BLaER1 treated with 17β-estradiol and CSF1 and Interleukin-3, amounts not matched to agents 10 nM and 100 nM (cell line): ENCODE data around the gene SRMS.

Experiments
- H3K27ac ChIP-seq, 11 experiments: shearing (Covaris generic); formaldehyde crosslinking; 2 replicates each; pipeline ENCODE4 v1.8.1; 2022
- H3K27me3 ChIP-seq, 11 experiments: shearing (Covaris generic); formaldehyde crosslinking; 2 replicates each; pipeline ENCODE4 v1.8.1; 2022
- H3K36me3 ChIP-seq, 11 experiments: shearing (Covaris generic); formaldehyde crosslinking; 2 replicates each; pipeline ENCODE4 v1.8.1; 2022
- H3K4me1 ChIP-seq, 10 experiments: shearing (Covaris generic); formaldehyde crosslinking; 2 replicates each; pipeline ENCODE4 v1.8.1; 2022
- H3K4me2 ChIP-seq, 11 experiments: shearing (Covaris generic); formaldehyde crosslinking; 2 replicates each; pipeline ENCODE4 v1.8.1; 2022
- H3K4me3 ChIP-seq, 10 experiments: shearing (Covaris generic); formaldehyde crosslinking; 2 replicates each; pipeline ENCODE4 v1.8.1; 2022
- H3K9ac ChIP-seq, 11 experiments: shearing (Covaris generic); formaldehyde crosslinking; 2 replicates each; pipeline ENCODE4 v1.8.1; 2022
- H3K9me3 ChIP-seq, 11 experiments: shearing (Covaris generic); formaldehyde crosslinking; replicated peaks in 1 of 11; 2 replicates each; pipeline ENCODE4 v1.8.1; 2022
- H4K20me1 ChIP-seq, 11 experiments: shearing (Covaris generic); formaldehyde crosslinking; 2 replicates each; pipeline ENCODE4 v1.8.1; 2022
- Cebpa-rat ChIP-seq, 11 experiments: shearing (Covaris generic); IDR thresholded peaks; 2 replicates each; pipeline ENCODE4 v1.8.1; 2022

Gene SRMS

GRCh38 chr20:63589261-63590217 is 42.0 kb upstream of the SRMS start:
- Histone ChIP-seq H4K20me1 (peaks cover 5 to 81% (median 37%) of the 10 kb centered on the region in 11 experiments; a peak in 20 of 22 replicates), H3K9ac (peak overlapping the region in 8 of 11 experiments; percentile 40 to 70 (median 66); a peak in 11 of 22 replicates), H3K27ac (peak overlapping the region in 8 of 11 experiments; percentile 67 to 83 (median 76); a peak in 15 of 22 replicates), H3K4me2 (peak overlapping the region; percentile 77 to 98 (median 94); a peak in 21 of 22 replicates), H3K4me3 (peak overlapping the region in 1 of 10 experiments; percentile 2; a peak in 1 of 20 replicates), H3K36me3 (peaks cover 46 to 64% (median 52%) of the 10 kb centered on the region in 11 experiments), H3K27me3 (peaks cover 0 to 4% (median 0%) of the 10 kb centered on the region in 11 experiments; a peak in 4 of 22 replicates), H3K4me1 (peaks cover 27 to 65% (median 61%) of the 10 kb centered on the region in 10 experiments), H3K9me3 (no peaks in the 10 kb centered on the region)
- TF ChIP-seq Cebpa-rat (IDR thresholded peaks at IDR 0.05) = no peak

- Histone ChIP-seq H4K20me1 (peaks cover 5 to 72% (median 37%) of the 10 kb centered on the region in 11 experiments; a peak in 20 of 22 replicates), H3K27me3 (peaks cover 0 to 13% (median 0%) of the 10 kb centered on the region in 11 experiments; a peak in 5 of 22 replicates), H3K36me3 (peaks cover 40 to 55% (median 45%) of the 10 kb centered on the region in 11 experiments), H3K9me3 (no peaks in the 10 kb centered on the region), H3K4me3 (peak overlapping the region in 1 of 10 experiments; percentile 2; a peak in 3 of 20 replicates), H3K4me1 (peaks cover 27 to 71% (median 70%) of the 10 kb centered on the region in 10 experiments), H3K27ac (peak overlapping the region; percentile 22 to 83 (median 75); a peak in 20 of 22 replicates), H3K9ac (peak overlapping the region; percentile 40 to 70 (median 65); a peak in 20 of 22 replicates), H3K4me2 (peak overlapping the region; percentile 77 to 98 (median 94))
- TF ChIP-seq Cebpa-rat (IDR thresholded peaks at IDR 0.05) = no peak
Measured at GRCh38 chr20:63588641-63589041, 41.1 kb upstream of the SRMS start.

GRCh38 chr20:63587776-63588591 is 40.4 kb upstream of the SRMS start:
- peak overlapping the region; percentile 77 to 98 (median 94) for H3K4me2 ChIP-seq
- H4K20me1 ChIP-seq = peaks cover 5 to 66% (median 37%) of the 10 kb centered on the region in 11 experiments; a peak in 20 of 22 replicates
- H3K27me3 ChIP-seq = peaks cover 0 to 17% (median 0%) of the 10 kb centered on the region in 11 experiments; a peak in 5 of 22 replicates
- H3K4me3 ChIP-seq = peak overlapping the region in 8 of 10 experiments; percentile 2 to 47 (median 22); a peak in 7 of 20 replicates
- peak overlapping the region; percentile 40 to 71 (median 66); a peak in 20 of 22 replicates for H3K9ac ChIP-seq
- peaks cover 27 to 78% (median 70%) of the 10 kb centered on the region in 10 experiments for H3K4me1 ChIP-seq
- TF ChIP-seq Cebpa-rat (IDR thresholded peaks at IDR 0.05) = no peak
- H3K9me3 ChIP-seq = no peaks in the 10 kb centered on the region
- peak overlapping the region; percentile 43 to 83 (median 75); a peak in 20 of 22 replicates for H3K27ac ChIP-seq
- peaks cover 33 to 49% (median 38%) of the 10 kb centered on the region in 11 experiments for H3K36me3 ChIP-seq

- peaks cover 27 to 82% (median 70%) of the 10 kb centered on the region in 10 experiments for H3K4me1 ChIP-seq
- peaks cover 0 to 22% (median 0%) of the 10 kb centered on the region in 11 experiments; a peak in 5 of 22 replicates for H3K27me3 ChIP-seq
- peak overlapping the region; percentile 77 to 98 (median 94) for H3K4me2 ChIP-seq
- peak overlapping the region in 8 of 11 experiments; percentile 0 to 71 (median 68); a peak in 13 of 22 replicates for H3K9ac ChIP-seq
- H4K20me1 ChIP-seq = peaks cover 5 to 65% (median 32%) of the 10 kb centered on the region in 11 experiments; a peak in 20 of 22 replicates
- peaks cover 26 to 41% (median 31%) of the 10 kb centered on the region in 11 experiments for H3K36me3 ChIP-seq
- no peaks in the 10 kb centered on the region for H3K9me3 ChIP-seq
- no peak for TF ChIP-seq Cebpa-rat (IDR thresholded peaks at IDR 0.05)
- peak overlapping the region in 9 of 11 experiments; percentile 60 to 83 (median 75); a peak in 17 of 22 replicates for H3K27ac ChIP-seq
- H3K4me3 ChIP-seq = peak overlapping the region in 4 of 10 experiments; percentile 5 to 47 (median 25); a peak in 3 of 20 replicates
Measured at GRCh38 chr20:63587256-63587655, 39.7 kb upstream of the SRMS start.

- Histone ChIP-seq H3K4me3 (no peak overlapping the region), H3K27me3 (peaks cover 0 to 22% (median 0%) of the 10 kb centered on the region in 11 experiments; a peak in 5 of 22 replicates), H3K9me3 (no peaks in the 10 kb centered on the region), H3K27ac (peak overlapping the region in 7 of 11 experiments; percentile 75 to 83 (median 76); a peak in 11 of 22 replicates), H3K36me3 (peaks cover 21 to 37% (median 26%) of the 10 kb centered on the region in 11 experiments), H3K9ac (peak overlapping the region in 4 of 11 experiments; percentile 0 to 70 (median 68); a peak in 3 of 22 replicates), H3K4me2 (peak overlapping the region; percentile 77 to 98 (median 94)), H3K4me1 (peaks cover 27 to 82% (median 70%) of the 10 kb centered on the region in 10 experiments), H4K20me1 (peaks cover 5 to 61% (median 32%) of the 10 kb centered on the region in 11 experiments; a peak in 20 of 22 replicates)
- TF ChIP-seq Cebpa-rat (IDR thresholded peaks at IDR 0.05) = no peak
Measured at GRCh38 chr20:63586797-63587196, 39.2 kb upstream of the SRMS start.

GRCh38 chr20:63585616-63586565 is 38.3 kb upstream of the SRMS start:
- Histone ChIP-seq H4K20me1 (peaks cover 5 to 53% (median 31%) of the 10 kb centered on the region in 11 experiments; a peak in 20 of 22 replicates), H3K36me3 (peaks cover 14 to 28% (median 17%) of the 10 kb centered on the region in 11 experiments)

More at GRCh38 chr20:63585616-63586565, 38.3 kb upstream of the SRMS start:
- Histone ChIP-seq H3K9me3 (no peaks in the 10 kb centered on the region), H3K4me2 (peak overlapping the region in 8 of 11 experiments; percentile 63 to 98 (median 76); a peak in 19 of 22 replicates), H3K4me1 (peaks cover 27 to 87% (median 73%) of the 10 kb centered on the region in 10 experiments), H3K27ac (peak overlapping the region in 4 of 11 experiments; percentile 32 to 75 (median 52); a peak in 7 of 22 replicates), H3K4me3 (no peak overlapping the region), H3K27me3 (peaks cover 0 to 30% (median 0%) of the 10 kb centered on the region in 11 experiments; a peak in 5 of 22 replicates), H3K9ac (peak overlapping the region in 1 of 11 experiments; percentile 19; a peak in 1 of 22 replicates)
- no peak for TF ChIP-seq Cebpa-rat (IDR thresholded peaks at IDR 0.05)
